ENCODE data around the gene MLYCD.

GRCh38 chr16:83912519-83913244 is 13.8 kb downstream of the MLYCD start:
- TF ChIP-seq CTCF (optimal IDR thresholded peaks at IDR 0.05 in 1 of 3, IDR thresholded peaks at IDR 0.05 in 1 of 3, conservative IDR thresholded peaks at IDR 0.05 in 1 of 3; ENCODE audit: extremely low read depth in 1 of 3, insufficient read depth in 2 of 3, low read length in 3 of 3) (no peak), EZH2 (IDR thresholded peaks at IDR 0.05; ENCODE audit: low read length) (no peak)
